ENCODE data around the gene PICALM. TPM values are rescaled to one million over a fixed set of nuclear protein-coding genes. Genes with fewer than 3 reads are reported as not detected.
"Not testable (repeated sequence)": the region's sequence is repeated elsewhere in the genome, so short reads cannot be mapped to it uniquely, and the experiment has no call there.

The PICALM gene
- total RNA-seq = 100 to 1,000 TPM in 1 of 3 donors, 10 to 100 TPM in 2; 96.2 to 105 (median 97.6) TPM

- peak; percentile 85 to 89 for ATAC-seq
- peaks cover under 1% of the 10 kb centered on the region for H3K27me3 Mint-ChIP-seq (ENCODE audit: low read depth)
- peaks cover 15% of the 10 kb centered on the region for H3K36me3 Mint-ChIP-seq (ENCODE audit: insufficient read depth)
- H3K4me1 Mint-ChIP-seq (ENCODE audit: low read depth) = peaks cover 28% of the 10 kb centered on the region
- peak; percentile 95 for DNase-seq
- H3K4me3 Mint-ChIP-seq = peak within 1 kb of the TSS; percentile 100
- H3K9me3 Mint-ChIP-seq = no peaks in the 10 kb centered on the region
These were observed at the start of gene PICALM for GRCh38 chr11:86068951-86069407. TSS of gene PICALM (minus strand) at chr11:86069084. CDS start at chr11:86068780, 304 bp downstream.

GRCh38 chr11:86118253-86118652, 49.4 kb upstream of the PICALM start:
- H3K4me1 Mint-ChIP-seq (ENCODE audit: low read depth) = peaks cover 29% of the 10 kb centered on the region
- H3K9me3 Mint-ChIP-seq = no peaks in the 10 kb centered on the region
- peak in 1 of 2 donors; percentile 52 for ATAC-seq
- no peaks in the 10 kb centered on the region for H3K36me3 Mint-ChIP-seq (ENCODE audit: insufficient read depth)
- no peaks in the 10 kb centered on the region for H3K27me3 Mint-ChIP-seq (ENCODE audit: low read depth)
- H3K4me3 Mint-ChIP-seq = no peak overlapping the region
- no peak for DNase-seq

GRCh38 chr11:86117712-86118063, 48.8 kb upstream of the PICALM start:
- Mint-ChIP-seq H3K4me3 (no peak overlapping the region), H3K4me1 (ENCODE audit: low read depth) (peaks cover 29% of the 10 kb centered on the region), H3K36me3 (ENCODE audit: insufficient read depth) (no peaks in the 10 kb centered on the region), H3K27me3 (ENCODE audit: low read depth) (no peaks in the 10 kb centered on the region), H3K9me3 (no peaks in the 10 kb centered on the region)
- DNase-seq = no peak
- no peak for ATAC-seq

DNA sequence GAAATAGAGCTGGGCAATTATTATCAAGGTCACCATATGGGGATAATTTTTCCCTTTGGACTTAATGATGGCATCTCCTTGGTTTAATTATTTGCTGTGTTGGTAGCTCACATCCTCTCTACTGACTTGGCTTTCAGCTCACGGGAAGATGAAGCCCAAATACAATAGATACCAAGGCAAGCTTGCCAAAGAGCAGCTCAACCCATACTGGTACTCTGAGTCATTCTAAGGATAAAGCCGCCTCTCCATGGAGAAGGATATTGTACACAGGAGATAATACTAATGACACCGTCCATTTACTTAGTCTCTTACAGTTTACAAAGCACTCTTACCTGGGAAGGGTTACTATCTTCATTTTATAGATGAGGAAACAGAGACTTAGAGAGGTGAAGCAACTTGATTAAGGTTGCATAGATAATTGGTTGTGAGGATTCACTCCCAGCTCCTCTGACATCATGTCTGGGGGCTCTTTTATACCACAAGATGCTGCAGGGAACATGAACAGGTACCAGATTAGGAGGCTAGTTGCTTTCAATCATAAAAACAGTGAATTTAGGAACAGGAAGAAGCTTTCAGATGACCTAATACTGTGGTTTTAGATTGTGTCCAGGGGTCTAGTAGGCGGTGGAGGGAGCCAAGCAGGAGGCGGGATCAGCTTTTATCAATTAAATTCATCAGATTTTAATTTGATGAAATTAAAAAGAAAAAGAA, 48.3 kb upstream of the PICALM start:
- ATAC-seq (no peak), DNase-seq (no peak)
- Mint-ChIP-seq H3K36me3 (ENCODE audit: insufficient read depth) (no peaks in the 10 kb centered on the region), H3K27me3 (ENCODE audit: low read depth) (no peaks in the 10 kb centered on the region), H3K9me3 (no peaks in the 10 kb centered on the region), H3K4me3 (no peak overlapping the region), H3K4me1 (ENCODE audit: low read depth) (peaks cover 29% of the 10 kb centered on the region)

- Mint-ChIP-seq H3K4me1 (ENCODE audit: low read depth) (peaks cover 29% of the 10 kb centered on the region), H3K27me3 (ENCODE audit: low read depth) (no peaks in the 10 kb centered on the region), H3K36me3 (ENCODE audit: insufficient read depth) (no peaks in the 10 kb centered on the region), H3K9me3 (no peaks in the 10 kb centered on the region), H3K4me3 (peak overlapping the region; percentile 5)
- DNase-seq = peak; percentile 8
- ATAC-seq = peak; percentile 94 to 96
These were observed 47.5 kb upstream of the PICALM start for GRCh38 chr11:86116386-86116726.

DNA sequence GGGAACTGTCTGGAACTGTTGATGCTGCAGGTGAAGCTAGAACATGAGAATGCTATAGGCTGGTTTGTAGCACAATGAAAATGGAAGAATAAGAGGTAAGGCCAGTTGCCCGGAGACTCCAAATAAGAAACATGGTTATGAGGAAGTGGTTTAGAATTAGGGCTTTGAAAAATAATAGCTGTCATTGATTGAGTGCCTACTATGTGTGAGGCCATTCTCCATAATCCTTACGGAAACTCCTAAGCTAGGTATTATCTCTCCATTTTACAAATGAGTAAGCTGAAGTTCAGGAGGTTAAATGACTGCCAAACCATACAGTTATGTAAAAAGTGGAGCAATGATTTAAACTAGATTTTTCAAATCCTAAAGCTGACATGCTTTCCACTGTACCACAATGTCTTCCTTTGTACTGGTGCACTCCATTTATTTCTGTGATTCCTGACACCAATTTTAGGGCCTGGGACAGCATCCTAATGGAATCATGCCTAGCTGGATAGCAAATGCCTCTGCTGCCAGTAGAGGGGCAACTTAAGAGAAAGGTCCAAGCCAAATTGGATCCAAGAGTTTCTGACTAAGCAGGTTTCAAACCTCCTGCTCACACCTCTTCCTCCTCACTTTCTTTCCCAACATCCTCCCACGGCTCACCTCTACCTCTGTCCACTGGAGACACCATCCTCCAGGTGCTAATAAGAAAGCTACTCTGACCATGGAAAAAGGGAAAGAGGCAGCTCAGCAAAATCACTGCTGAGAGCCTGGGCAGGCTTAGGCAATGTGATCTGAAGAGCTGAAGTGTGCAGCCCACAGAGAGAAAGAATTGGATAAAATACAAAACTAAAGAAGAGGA, 46.9 kb upstream of the PICALM start:
- ATAC-seq = peak; percentile 28 to 49
- H3K36me3 Mint-ChIP-seq (ENCODE audit: insufficient read depth) = no peaks in the 10 kb centered on the region

GRCh38 chr11:86108890-86109638, 40.2 kb upstream of the PICALM start:
- peaks cover 3% of the 10 kb centered on the region for H3K4me1 Mint-ChIP-seq (ENCODE audit: low read depth)

More for the DNA sequence above, 46.9 kb upstream of the PICALM start:
- DNase-seq = no peak
- no peaks in the 10 kb centered on the region for H3K9me3 Mint-ChIP-seq
- H3K27me3 Mint-ChIP-seq (ENCODE audit: low read depth) = no peaks in the 10 kb centered on the region
- H3K4me1 Mint-ChIP-seq (ENCODE audit: low read depth) = peaks cover 29% of the 10 kb centered on the region
- peak overlapping the region; percentile 5 for H3K4me3 Mint-ChIP-seq

DNA sequence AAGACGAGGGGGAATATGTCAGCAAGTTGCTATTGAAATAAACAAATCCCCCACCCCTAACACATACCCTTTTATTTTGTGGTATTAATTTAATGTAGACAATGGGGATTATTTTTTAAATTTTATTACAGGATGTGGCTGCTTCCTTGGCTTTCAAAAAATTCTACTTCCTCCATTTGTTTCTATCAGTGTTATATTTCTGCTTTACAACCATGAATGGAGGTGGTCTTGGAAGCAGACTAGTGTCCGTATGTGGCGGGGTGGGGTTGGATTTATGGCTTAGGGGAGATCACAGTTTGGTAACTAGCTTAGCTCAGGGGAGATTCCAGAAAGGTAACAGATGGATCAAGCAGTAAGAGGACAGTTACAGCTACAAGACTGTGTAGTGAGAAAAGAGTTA, 39.3 kb upstream of the PICALM start:
- DNase-seq (no peak), ATAC-seq (no peak)
- H3K4me1 Mint-ChIP-seq (ENCODE audit: low read depth) = peaks cover 3% of the 10 kb centered on the region
- no peaks in the 10 kb centered on the region for H3K36me3 Mint-ChIP-seq (ENCODE audit: insufficient read depth)
- no peaks in the 10 kb centered on the region for H3K9me3 Mint-ChIP-seq
- no peaks in the 10 kb centered on the region for H3K27me3 Mint-ChIP-seq (ENCODE audit: low read depth)
- H3K4me3 Mint-ChIP-seq = no peak overlapping the region

More at GRCh38 chr11:86108890-86109638, 40.2 kb upstream of the PICALM start:
- Mint-ChIP-seq H3K4me3 (no peak overlapping the region), H3K36me3 (ENCODE audit: insufficient read depth) (no peaks in the 10 kb centered on the region), H3K27me3 (ENCODE audit: low read depth) (no peaks in the 10 kb centered on the region), H3K9me3 (no peaks in the 10 kb centered on the region)
- no peak for ATAC-seq
- no peak for DNase-seq

DNA sequence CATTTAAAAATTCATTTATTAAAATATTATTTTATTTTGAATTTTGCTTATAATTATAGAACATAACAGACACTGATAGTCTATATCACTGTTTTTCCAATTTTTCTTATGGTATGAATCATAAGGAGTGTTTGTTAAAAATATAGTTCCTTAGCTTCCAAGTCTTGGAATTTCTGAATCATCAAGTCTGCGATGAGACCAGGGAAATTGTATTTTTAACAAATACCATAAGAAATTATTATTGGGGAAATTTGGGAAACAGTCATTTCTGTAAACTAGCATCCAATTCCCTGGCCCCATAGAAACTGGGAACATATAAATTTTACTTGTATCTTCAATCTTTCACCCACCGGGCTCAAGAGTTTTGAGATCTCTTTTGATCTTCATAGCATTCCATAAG, 38.0 kb upstream of the PICALM start:
- H3K4me1 Mint-ChIP-seq (ENCODE audit: low read depth) = peaks cover 3% of the 10 kb centered on the region
- no peaks in the 10 kb centered on the region for H3K27me3 Mint-ChIP-seq (ENCODE audit: low read depth)
- no peaks in the 10 kb centered on the region for H3K36me3 Mint-ChIP-seq (ENCODE audit: insufficient read depth)
- DNase-seq = no peak
- no peak overlapping the region for H3K4me3 Mint-ChIP-seq
- no peak for ATAC-seq
- no peaks in the 10 kb centered on the region for H3K9me3 Mint-ChIP-seq

DNA sequence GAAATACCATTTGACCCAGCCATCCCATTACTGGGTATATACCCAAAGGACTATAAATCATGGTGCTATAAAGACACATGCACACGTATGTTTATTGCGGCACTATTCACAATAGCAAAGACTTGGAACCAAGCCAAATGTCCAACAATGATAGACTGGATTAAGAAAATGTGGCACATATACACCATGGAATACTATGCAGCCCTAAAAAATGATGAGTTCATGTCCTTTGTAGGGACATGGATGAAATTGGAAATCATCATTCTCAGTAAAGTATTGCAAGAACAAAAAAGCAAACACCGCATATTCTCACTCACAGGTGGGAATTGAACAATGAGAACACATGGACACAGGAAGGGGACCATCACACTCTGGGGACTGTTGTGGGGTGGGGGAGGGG, 37.1 kb upstream of the PICALM start:
- H3K27me3 Mint-ChIP-seq (ENCODE audit: low read depth); H3K9me3 Mint-ChIP-seq; H3K4me3 Mint-ChIP-seq; H3K36me3 Mint-ChIP-seq (ENCODE audit: insufficient read depth); ATAC-seq; DNase-seq; H3K4me1 Mint-ChIP-seq (ENCODE audit: low read depth): not testable (repeated sequence)

DNA sequence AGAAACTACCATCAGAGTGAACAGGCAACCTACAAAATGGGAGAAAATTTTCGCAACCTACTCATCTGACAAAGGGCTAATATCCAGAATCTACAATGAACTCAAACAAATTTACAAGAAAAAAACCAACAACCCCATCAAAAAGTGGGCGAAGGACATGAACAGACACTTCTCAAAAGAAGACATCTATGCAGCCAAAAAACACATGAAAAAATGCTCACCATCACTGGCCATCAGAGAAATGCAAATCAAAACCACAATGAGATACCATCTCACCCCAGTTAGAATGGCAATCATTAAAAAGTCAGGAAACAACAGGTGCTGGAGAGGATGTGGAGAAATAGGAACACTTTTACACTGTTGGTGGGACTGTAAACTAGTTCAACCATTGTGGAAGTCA, 36.7 kb upstream of the PICALM start:
- H3K36me3 Mint-ChIP-seq (ENCODE audit: insufficient read depth); DNase-seq; H3K27me3 Mint-ChIP-seq (ENCODE audit: low read depth); H3K4me1 Mint-ChIP-seq (ENCODE audit: low read depth); H3K4me3 Mint-ChIP-seq; ATAC-seq; H3K9me3 Mint-ChIP-seq: not testable (repeated sequence)

- no peaks in the 10 kb centered on the region for H3K36me3 Mint-ChIP-seq (ENCODE audit: insufficient read depth)
- ATAC-seq = no peak
- no peak for DNase-seq
- H3K27me3 Mint-ChIP-seq (ENCODE audit: low read depth) = peaks cover 3% of the 10 kb centered on the region
- H3K9me3 Mint-ChIP-seq = no peaks in the 10 kb centered on the region
- peaks cover 3% of the 10 kb centered on the region for H3K4me1 Mint-ChIP-seq (ENCODE audit: low read depth)
- H3K4me3 Mint-ChIP-seq = no peak overlapping the region
These were observed 34.9 kb upstream of the PICALM start for GRCh38 chr11:86103808-86104207.

DNA sequence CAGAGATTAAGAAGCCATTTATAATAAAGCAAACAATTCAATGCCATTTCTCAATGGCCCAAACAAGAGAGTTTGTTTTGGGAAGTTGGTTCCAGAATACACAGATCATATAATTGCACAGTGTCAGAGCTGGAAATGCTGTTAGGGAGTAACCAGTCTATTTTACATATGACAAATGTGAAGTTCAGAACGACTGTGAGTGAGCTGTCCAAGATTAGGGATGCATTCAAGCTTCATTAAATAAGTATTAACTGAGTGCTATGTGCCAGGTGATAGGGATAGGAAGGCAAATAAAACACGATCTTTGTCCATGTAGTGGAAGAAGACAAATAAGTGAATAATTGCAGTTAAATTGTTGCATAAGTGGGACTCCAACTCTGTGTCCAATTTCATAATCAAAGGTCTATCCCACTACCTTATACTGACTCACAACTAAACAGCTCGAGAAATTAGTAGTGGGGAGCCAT, 33.1 kb upstream of the PICALM start:
- H3K4me1 Mint-ChIP-seq (ENCODE audit: low read depth) = no peaks in the 10 kb centered on the region

DNA sequence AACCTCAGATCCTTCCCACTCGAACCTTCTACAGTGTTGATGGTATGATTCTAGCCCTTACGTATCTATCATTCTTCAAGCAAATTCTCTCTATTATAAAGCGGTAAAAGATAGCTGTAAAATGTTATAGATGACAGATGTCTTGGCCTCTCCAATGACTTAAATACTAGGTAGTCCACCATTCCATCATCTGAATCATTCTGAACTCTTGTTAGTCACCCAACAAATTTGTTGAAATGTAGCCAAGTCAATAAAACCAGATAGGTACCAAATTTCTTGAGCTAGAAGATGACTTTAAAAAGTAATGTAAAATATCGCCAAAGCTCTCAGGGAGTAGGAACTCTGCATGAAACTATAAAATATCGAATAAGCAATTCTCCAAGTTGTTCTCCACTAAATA, 32.6 kb upstream of the PICALM start:
- ATAC-seq (no peak), DNase-seq (no peak)
- Mint-ChIP-seq H3K27me3 (ENCODE audit: low read depth) (peaks cover 3% of the 10 kb centered on the region), H3K4me1 (ENCODE audit: low read depth) (no peaks in the 10 kb centered on the region), H3K4me3 (no peak overlapping the region), H3K9me3 (no peaks in the 10 kb centered on the region), H3K36me3 (ENCODE audit: insufficient read depth) (no peaks in the 10 kb centered on the region)

More for the DNA sequence above, 33.1 kb upstream of the PICALM start:
- no peaks in the 10 kb centered on the region for H3K9me3 Mint-ChIP-seq
- no peaks in the 10 kb centered on the region for H3K36me3 Mint-ChIP-seq (ENCODE audit: insufficient read depth)
- H3K4me3 Mint-ChIP-seq = no peak overlapping the region
- no peak for DNase-seq
- peaks cover 3% of the 10 kb centered on the region for H3K27me3 Mint-ChIP-seq (ENCODE audit: low read depth)
- ATAC-seq = no peak
